Osteocyte (in vitro differentiated cells): Measurements from ENCODE around the gene SEPTIN8. TPM values are rescaled to one million over a fixed set of nuclear protein-coding genes. Genes with fewer than 3 reads are reported as not detected.

Experiments
- DNase-seq: peaks from one replicate; pipeline ENCODE4 v3.0.0; 2021; ENCODE audit warnings: mixed read lengths; ENCODE audit not compliant: unreplicated experiment; ENCODE audit errors: extremely low spot score
- H3K27ac Mint-ChIP-seq: one replicate; pipeline ENCODE4 v1.8.0; 2021; ENCODE audit warnings: mild to moderate bottlenecking, mixed read lengths; ENCODE audit not compliant: unreplicated experiment
- H3K27me3 Mint-ChIP-seq: one replicate; pipeline ENCODE4 v1.8.0; 2021; ENCODE audit warnings: mixed read lengths; ENCODE audit not compliant: unreplicated experiment
- H3K36me3 Mint-ChIP-seq: one replicate; pipeline ENCODE4 v1.8.0; 2021; ENCODE audit warnings: mixed read lengths; ENCODE audit not compliant: unreplicated experiment
- H3K4me1 Mint-ChIP-seq: one replicate; pipeline ENCODE4 v1.8.0; 2021; ENCODE audit warnings: mixed read lengths; ENCODE audit not compliant: unreplicated experiment
- H3K4me3 Mint-ChIP-seq: one replicate; pipeline ENCODE4 v1.8.0; 2021; ENCODE audit warnings: mild to moderate bottlenecking, moderate library complexity, mixed read lengths; ENCODE audit not compliant: unreplicated experiment
- H3K9me3 Mint-ChIP-seq: one replicate; pipeline ENCODE4 v1.8.0; 2021; ENCODE audit warnings: mixed read lengths; ENCODE audit not compliant: unreplicated experiment
- total RNA-seq: library from RNA; stranded (reverse); gene quantifications from 2 replicates; pipeline ENCODE4 v1.2.1, GENCODE V29; 2021
- TF ChIP-seq, protein P1 (sequence below): fragments of 200-600 bp; sonication (generic); IDR thresholded peaks from 2 replicates; pipeline ENCODE4 v1.5.0; 2021; ENCODE audit warnings: antibody characterized with exemption, mild to moderate bottlenecking, moderate library complexity

Gene SEPTIN8
- total RNA-seq, 1 donor from 2014 or later: 57.9 TPM

DNA sequence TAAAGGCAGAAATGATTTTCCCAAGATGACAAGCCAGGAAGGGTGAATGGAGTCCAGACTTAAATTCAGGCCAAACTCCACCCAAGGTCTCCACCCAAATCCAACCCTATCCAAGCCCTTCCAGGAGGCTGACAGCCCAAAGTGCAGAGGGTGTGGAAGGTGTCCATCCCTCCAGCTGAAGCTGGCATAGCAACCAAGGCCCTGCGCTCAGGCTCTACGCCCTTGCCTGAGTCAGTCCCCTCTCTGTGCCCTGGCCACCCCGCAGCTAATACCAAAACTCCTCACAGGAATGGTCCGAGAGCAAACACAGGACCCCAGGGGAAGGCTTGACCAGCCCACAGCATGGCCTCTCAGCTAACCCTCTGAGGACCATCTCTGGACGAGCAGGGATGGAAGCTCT, 2.1 kb downstream of the SEPTIN8 start:
- Mint-ChIP-seq H3K36me3 (no peaks in the 10 kb centered on the region), H3K4me1 (peaks cover 40% of the 10 kb centered on the region), H3K27ac (no peak overlapping the region), H3K4me3 (no peak overlapping the region), H3K9me3 (no peaks in the 10 kb centered on the region), H3K27me3 (no peaks in the 10 kb centered on the region)
- TF ChIP-seq, protein P1, sequence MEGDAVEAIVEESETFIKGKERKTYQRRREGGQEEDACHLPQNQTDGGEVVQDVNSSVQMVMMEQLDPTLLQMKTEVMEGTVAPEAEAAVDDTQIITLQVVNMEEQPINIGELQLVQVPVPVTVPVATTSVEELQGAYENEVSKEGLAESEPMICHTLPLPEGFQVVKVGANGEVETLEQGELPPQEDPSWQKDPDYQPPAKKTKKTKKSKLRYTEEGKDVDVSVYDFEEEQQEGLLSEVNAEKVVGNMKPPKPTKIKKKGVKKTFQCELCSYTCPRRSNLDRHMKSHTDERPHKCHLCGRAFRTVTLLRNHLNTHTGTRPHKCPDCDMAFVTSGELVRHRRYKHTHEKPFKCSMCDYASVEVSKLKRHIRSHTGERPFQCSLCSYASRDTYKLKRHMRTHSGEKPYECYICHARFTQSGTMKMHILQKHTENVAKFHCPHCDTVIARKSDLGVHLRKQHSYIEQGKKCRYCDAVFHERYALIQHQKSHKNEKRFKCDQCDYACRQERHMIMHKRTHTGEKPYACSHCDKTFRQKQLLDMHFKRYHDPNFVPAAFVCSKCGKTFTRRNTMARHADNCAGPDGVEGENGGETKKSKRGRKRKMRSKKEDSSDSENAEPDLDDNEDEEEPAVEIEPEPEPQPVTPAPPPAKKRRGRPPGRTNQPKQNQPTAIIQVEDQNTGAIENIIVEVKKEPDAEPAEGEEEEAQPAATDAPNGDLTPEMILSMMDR: no peak
- DNase-seq: no peak

- Mint-ChIP-seq H3K36me3 (no peaks in the 10 kb centered on the region), H3K27me3 (no peaks in the 10 kb centered on the region), H3K4me3 (no peak overlapping the region), H3K27ac (no peak overlapping the region), H3K4me1 (peaks cover 40% of the 10 kb centered on the region), H3K9me3 (no peaks in the 10 kb centered on the region)
- DNase-seq: no peak
- TF ChIP-seq, protein P1: no peak
Observed at GRCh38 chr5:132774406-132774805, 2.6 kb downstream of the SEPTIN8 start.

GRCh38 chr5:132773601-132774355, 3.3 kb downstream of the SEPTIN8 start:
- Mint-ChIP-seq H3K4me1 (peaks cover 40% of the 10 kb centered on the region), H3K9me3 (no peaks in the 10 kb centered on the region), H3K27me3 (no peaks in the 10 kb centered on the region), H3K4me3 (no peak overlapping the region), H3K36me3 (no peaks in the 10 kb centered on the region), H3K27ac (no peak overlapping the region)
- no peak for DNase-seq
- TF ChIP-seq, protein P1: no peak

- Mint-ChIP-seq H3K4me3 (no peak overlapping the region), H3K36me3 (no peaks in the 10 kb centered on the region), H3K27ac (no peak overlapping the region), H3K9me3 (no peaks in the 10 kb centered on the region), H3K27me3 (no peaks in the 10 kb centered on the region), H3K4me1 (peaks cover 40% of the 10 kb centered on the region)
- DNase-seq: no peak
- TF ChIP-seq, protein P1: no peak
Observed at GRCh38 chr5:132773114-132773513, 3.9 kb downstream of the SEPTIN8 start.

- Mint-ChIP-seq H3K4me1 (peaks cover 40% of the 10 kb centered on the region), H3K36me3 (no peaks in the 10 kb centered on the region), H3K9me3 (no peaks in the 10 kb centered on the region), H3K4me3 (no peak overlapping the region), H3K27ac (peak overlapping the region; percentile 65), H3K27me3 (no peaks in the 10 kb centered on the region)
- TF ChIP-seq, protein P1: no peak
- DNase-seq: no peak
Observed at GRCh38 chr5:132772291-132773070, 4.6 kb downstream of the SEPTIN8 start.
